Thymus (tissue), 11 donors: ENCODE measurements around the gene TMEM225B. TPM values are rescaled to one million over a fixed set of nuclear protein-coding genes. Genes with fewer than 3 reads are reported as not detected.
"Not testable (repeated sequence)": the region's sequence is repeated elsewhere in the genome, so short reads cannot be mapped to it uniquely, and the experiment has no call there.

ENCODE experiments used
- DNase-seq, 9 donors: peaks; one replicate each; pipeline ENCODE4 v3.0.0-alpha.2; 2013; ENCODE audit warnings: low spot score in 9 of 9, low read depth in 6 of 9, missing footprints in 1 of 9
- H3K27ac ChIP-seq, 2 donors: one replicate each; pipeline ENCODE4 v1.5.1; 2013; ENCODE audit warnings: control low read depth in 1 of 2, low read depth in 1 of 2, low read length in 1 of 2, mild to moderate bottlenecking in 1 of 2, moderate library complexity in 1 of 2
- H3K27me3 ChIP-seq, 2 donors: one replicate each; pipeline ENCODE4 v1.5.1; 2013; ENCODE audit warnings: low read length in 1 of 2; ENCODE audit not compliant: control insufficient read depth in 2 of 2, insufficient read depth in 1 of 2
- H3K36me3 ChIP-seq, 2 donors: one replicate each; pipeline ENCODE4 v1.5.1; 2013; ENCODE audit warnings: low read length in 1 of 2, mild to moderate bottlenecking in 1 of 2, moderate library complexity in 1 of 2; ENCODE audit not compliant: control insufficient read depth in 2 of 2, insufficient read depth in 2 of 2
- H3K4me1 ChIP-seq, 2 donors: one replicate each; pipeline ENCODE4 v1.5.1; 2013; ENCODE audit warnings: low read length in 2 of 2; ENCODE audit not compliant: control insufficient read depth in 2 of 2, insufficient read depth in 2 of 2
- H3K4me3 ChIP-seq, 2 donors: one replicate each; pipeline ENCODE4 v1.5.1; 2013; ENCODE audit warnings: low read length in 2 of 2, control low read depth in 1 of 2, mild to moderate bottlenecking in 1 of 2
- H3K9me3 ChIP-seq, 2 donors: one replicate each; pipeline ENCODE4 v1.5.1; 2013; ENCODE audit warnings: low read length in 1 of 2, mild to moderate bottlenecking in 1 of 2; ENCODE audit not compliant: control insufficient read depth in 2 of 2, insufficient read depth in 1 of 2
- WGBS: extraction: QIAGEN DNeasy Blood & Tissue Kit; methylation state at CpG from one replicate; pipeline ENCODE4 v1.1.7; 2013; 5-methylcytosine and 5-hydroxymethylcytosine counted together
- polyA plus RNA-seq: library from polyadenylated mRNA; stranded (reverse); fragments of 200-250 nt; gene quantifications from one replicate; pipeline ENCODE4 v1.2.3, GENCODE V29; 2013
- total RNA-seq: library from RNA; stranded (reverse); fragments of 120-200 nt; gene quantifications from one replicate; pipeline ENCODE4 v1.2.4, GENCODE V29; 2013
- donor health status: healthy.

TMEM225B gene
- total and polyA plus RNA-seq, 2 donors = 1.5 to 2.8 TPM

- DNase-seq = peak; percentile 80 to 98 (median 92)
- H3K4me3 ChIP-seq = peak within 1 kb of the TSS; percentile 96 to 100
- H3K27ac ChIP-seq = peak within 1 kb of the TSS; percentile 98 to 99
- peaks cover 19 to 29% of the 10 kb centered on the region in 2 donors for H3K4me1 ChIP-seq
- no peaks in the 10 kb centered on the region for H3K9me3 ChIP-seq
- no peaks in the 10 kb centered on the region for H3K27me3 ChIP-seq
- H3K36me3 ChIP-seq = peaks cover 40 to 64% of the 10 kb centered on the region in 2 donors
- under 1% methylated on average over 73 of the region's 73 CpGs for WGBS
Observed at GRCh38 chr7:99558306-99559174, 39.5 kb upstream of the TMEM225B start, which contains the start of gene ZNF655. ZNF655 (plus strand) TSS chr7:99558642; CDS start chr7:99560560, 1,918 bp downstream.

- Histone ChIP-seq H3K4me1 (peaks cover 19 to 29% of the 10 kb centered on the region in 2 donors), H3K27me3 (no peaks in the 10 kb centered on the region), H3K9me3 (no peaks in the 10 kb centered on the region), H3K27ac (peak overlapping the region; percentile 98 to 99), H3K36me3 (peaks cover 44 to 65% of the 10 kb centered on the region in 2 donors), H3K4me3 (peak overlapping the region; percentile 96 to 100)
- DNase-seq = no peak
- WGBS = 37% methylated on average over 31 of the region's 31 CpGs
Observed at GRCh38 chr7:99559175-99559915, 38.7 kb upstream of the TMEM225B start.

GRCh38 chr7:99560834-99561736 lies 37.0 kb upstream of the TMEM225B start:
- no peak for DNase-seq
- H3K4me1 ChIP-seq = peaks cover 19 to 29% of the 10 kb centered on the region in 2 donors
- H3K27me3 ChIP-seq = no peaks in the 10 kb centered on the region
- no peaks in the 10 kb centered on the region for H3K9me3 ChIP-seq
- H3K27ac ChIP-seq = peak overlapping the region; percentile 1 to 54
- H3K4me3 ChIP-seq = no peak overlapping the region
- WGBS = 94% methylated on average over 7 of the region's 7 CpGs
- peaks cover 53 to 66% of the 10 kb centered on the region in 2 donors for H3K36me3 ChIP-seq

GRCh38 chr7:99561737-99562051 lies 36.4 kb upstream of the TMEM225B start:
- DNase-seq = no peak
- no peaks in the 10 kb centered on the region for H3K9me3 ChIP-seq
- no peaks in the 10 kb centered on the region for H3K27me3 ChIP-seq
- peak overlapping the region; percentile 49 to 57 for H3K27ac ChIP-seq
- peaks cover 56 to 69% of the 10 kb centered on the region in 2 donors for H3K36me3 ChIP-seq
- no peak overlapping the region for H3K4me3 ChIP-seq
- 92% methylated on average over 2 of the region's 2 CpGs for WGBS
- peaks cover 19 to 29% of the 10 kb centered on the region in 2 donors for H3K4me1 ChIP-seq

DNA sequence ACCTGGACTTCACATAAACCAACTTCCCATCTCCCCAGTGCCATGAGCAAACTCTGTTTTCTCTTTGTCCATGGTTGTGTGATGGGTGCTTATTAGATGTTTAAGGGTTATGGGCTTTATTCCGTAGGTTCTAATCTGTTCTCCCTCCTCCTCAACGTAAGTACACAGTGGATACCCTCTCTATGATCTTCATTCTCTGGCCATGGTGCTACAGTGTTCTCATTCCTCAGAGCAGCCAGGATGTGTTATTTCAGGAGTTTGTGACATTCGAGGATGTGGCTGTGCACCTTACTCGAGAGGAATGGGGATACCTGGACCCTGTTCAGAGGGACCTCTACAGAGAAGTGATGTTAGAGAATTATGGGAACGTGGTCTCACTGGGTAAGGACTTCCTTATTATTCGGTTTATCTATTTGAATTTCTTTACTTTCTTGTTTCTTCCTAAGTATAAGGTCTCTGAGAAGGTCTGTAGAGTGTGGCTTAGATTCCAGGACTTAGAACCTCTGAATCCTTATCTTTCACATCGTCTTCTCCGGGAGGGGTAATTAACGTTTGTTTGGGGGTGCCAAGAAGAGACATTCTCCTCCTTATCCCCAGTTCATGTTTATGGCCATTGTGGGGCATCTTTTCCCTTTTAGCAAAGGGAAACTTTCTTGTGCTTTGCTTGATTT lies 35.8 kb upstream of the TMEM225B start:
- no peak for DNase-seq
- Histone ChIP-seq H3K4me1 (peaks cover 14 to 23% of the 10 kb centered on the region in 2 donors), H3K27ac (peak overlapping the region; percentile 17 to 57), H3K36me3 (peaks cover 56 to 68% of the 10 kb centered on the region in 2 donors), H3K4me3 (no peak overlapping the region), H3K9me3 (no peaks in the 10 kb centered on the region), H3K27me3 (no peaks in the 10 kb centered on the region)
- 96% methylated on average over 9 of the region's 9 CpGs for WGBS

- WGBS = 95% methylated on average over 2 of the region's 2 CpGs
- no peaks in the 10 kb centered on the region for H3K27me3 ChIP-seq
- H3K36me3 ChIP-seq = peaks cover 56 to 71% of the 10 kb centered on the region in 2 donors
- no peaks in the 10 kb centered on the region for H3K9me3 ChIP-seq
- H3K27ac ChIP-seq = peak overlapping the region in 1 of 2 donors; percentile 57
- DNase-seq = no peak
- peaks cover 9 to 21% of the 10 kb centered on the region in 2 donors for H3K4me1 ChIP-seq
- no peak overlapping the region for H3K4me3 ChIP-seq
Observed at GRCh38 chr7:99562832-99563231, 35.2 kb upstream of the TMEM225B start.

DNA sequence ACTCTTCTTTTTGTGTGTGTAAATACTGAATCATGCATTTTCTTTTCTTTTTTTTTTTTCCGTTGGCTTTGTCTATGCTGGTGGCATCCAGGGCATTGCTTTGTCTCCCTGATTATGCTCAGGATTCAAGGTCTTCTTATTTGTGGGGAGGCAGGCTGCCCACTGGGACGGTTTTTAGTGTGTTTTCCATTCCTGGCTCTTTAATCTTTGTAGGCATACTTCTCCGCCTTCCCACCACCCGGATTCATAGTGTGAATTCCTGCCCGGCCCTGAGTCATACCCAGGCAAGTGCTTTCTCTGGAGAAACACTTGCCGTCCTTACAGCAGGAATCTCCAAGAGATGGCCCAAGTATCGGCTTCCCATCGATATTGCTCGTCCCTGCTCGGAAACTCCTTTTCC lies 34.4 kb upstream of the TMEM225B start:
- peaks cover 58 to 74% of the 10 kb centered on the region in 2 donors for H3K36me3 ChIP-seq

GRCh38 chr7:99568770-99569169 lies 29.3 kb upstream of the TMEM225B start:
- H3K4me1 ChIP-seq, H3K9me3 ChIP-seq, H3K27me3 ChIP-seq, H3K4me3 ChIP-seq, DNase-seq, H3K27ac ChIP-seq: not testable (repeated sequence)
- WGBS = 98% methylated on average over 7 of the region's 7 CpGs
- peaks cover 39 to 85% of the 10 kb centered on the region in 2 donors for H3K36me3 ChIP-seq

More for the DNA sequence above, 34.4 kb upstream of the TMEM225B start:
- no peak for DNase-seq
- H3K9me3 ChIP-seq = no peaks in the 10 kb centered on the region
- WGBS = 98% methylated on average over 10 of the region's 10 CpGs
- no peak overlapping the region for H3K27ac ChIP-seq
- H3K4me1 ChIP-seq = peaks cover 8 to 21% of the 10 kb centered on the region in 2 donors
- no peak overlapping the region for H3K4me3 ChIP-seq
- no peaks in the 10 kb centered on the region for H3K27me3 ChIP-seq
